WTC11 (cell line): ENCODE measurements around the gene VWF. TPM values are rescaled to one million over a fixed set of nuclear protein-coding genes. Genes with fewer than 3 reads are reported as not detected.

ENCODE experiments used
- ATAC-seq: fragments of 200-7000 bp; cut with Tn5 transposase; 2 replicates; pipeline ENCODE4 v1.10.0; 2021; ENCODE audit warnings: mild to moderate bottlenecking, moderate library complexity
- CTCF ChIA-PET: fragments of 300-600 bp; sonication (Branson Sonifier 250); formaldehyde crosslinking; loops from one replicate; lab custom pipeline; 2021; ENCODE audit warnings: antibody characterized with exemption; lab: Charles Lee
- POLR2A ChIA-PET: fragments of 350-600 bp; sonication (Branson Sonifier 250); formaldehyde crosslinking; loops from one replicate; lab custom pipeline; 2021; ENCODE audit warnings: antibody characterized with exemption; lab: Charles Lee
- DNase-seq: peaks from one replicate; pipeline ENCODE4 v3.0.0; 2021; ENCODE audit warnings: low spot score
- H3K27ac Mint-ChIP-seq: 2 replicates; pipeline ENCODE4 v1.8.0; 2021; ENCODE audit warnings: mixed read lengths
- H3K27me3 Mint-ChIP-seq: 2 replicates; pipeline ENCODE4 v1.8.0; 2021; ENCODE audit warnings: low read depth, mild to moderate bottlenecking, moderate library complexity, mixed read lengths
- H3K36me3 Mint-ChIP-seq: 2 replicates; pipeline ENCODE4 v1.8.0; 2021; ENCODE audit warnings: mixed read lengths
- H3K4me1 Mint-ChIP-seq: 2 replicates; pipeline ENCODE4 v1.8.0; 2022; ENCODE audit warnings: mixed read lengths
- H3K4me3 Mint-ChIP-seq: 2 replicates; pipeline ENCODE4 v1.8.0; 2021; ENCODE audit warnings: mild to moderate bottlenecking, moderate library complexity, mixed read lengths
- H3K9me3 Mint-ChIP-seq: 2 replicates; pipeline ENCODE4 v1.8.0; 2021; ENCODE audit warnings: mixed read lengths
- ELF4 ChIP-seq: sonication (generic); formaldehyde crosslinking; IDR thresholded peaks from 2 replicates; pipeline ENCODE4 v1.8.1; 2022; ENCODE audit warnings: low read depth, mild to moderate bottlenecking, moderate library complexity, missing genetic modification reagents
- EMX1 ChIP-seq: fragments of 250-450 bp; sonication (Bioruptor Pico); IDR thresholded peaks from 2 replicates; pipeline ENCODE4 v1.8.0; 2021; ENCODE audit warnings: mild to moderate bottlenecking
- FOXK1 ChIP-seq: sonication (generic); formaldehyde crosslinking; IDR thresholded peaks from 2 replicates; pipeline ENCODE4 v1.8.0; 2022; ENCODE audit warnings: mild to moderate bottlenecking, moderate library complexity, missing genetic modification reagents
- FOXP1 ChIP-seq: sonication (generic); formaldehyde crosslinking; IDR thresholded peaks from 2 replicates; pipeline ENCODE4 v1.8.0; 2022; ENCODE audit warnings: missing genetic modification reagents, mild to moderate bottlenecking, moderate library complexity, borderline replicate concordance
- IRF2 ChIP-seq: sonication (generic); formaldehyde crosslinking; IDR thresholded peaks from 2 replicates; pipeline ENCODE4 v1.8.0; 2022; ENCODE audit warnings: low read depth, missing genetic modification reagents, borderline replicate concordance
- MYBL2 ChIP-seq: sonication (generic); formaldehyde crosslinking; IDR thresholded peaks from 2 replicates; pipeline ENCODE4 v1.8.1; 2023; ENCODE audit warnings: mild to moderate bottlenecking, moderate library complexity, missing genetic modification reagents
- NR3C1 ChIP-seq: sonication (generic); formaldehyde crosslinking; conservative IDR thresholded peaks from 2 replicates; pipeline ENCODE4 v1.8.1; 2023; ENCODE audit warnings: low read depth, mild to moderate bottlenecking, missing genetic modification reagents
- RORB ChIP-seq: fragments of 250-450 bp; sonication (Bioruptor Pico); IDR thresholded peaks from 2 replicates; pipeline ENCODE4 v1.9.0; 2021; ENCODE audit warnings: mild to moderate bottlenecking
- TCF7 ChIP-seq: sonication (generic); formaldehyde crosslinking; IDR thresholded peaks from 2 replicates; pipeline ENCODE4 v1.8.0; 2022; ENCODE audit warnings: mild to moderate bottlenecking, low read depth, missing genetic modification reagents, moderate library complexity
- TEAD4 ChIP-seq: sonication (generic); formaldehyde crosslinking; IDR thresholded peaks from 2 replicates; pipeline ENCODE4 v1.8.0; 2022; ENCODE audit warnings: mild to moderate bottlenecking, missing genetic modification reagents
- ZBTB21 ChIP-seq: sonication (generic); formaldehyde crosslinking; IDR thresholded peaks from 2 replicates; pipeline ENCODE4 v1.8.1; 2023; ENCODE audit warnings: mild to moderate bottlenecking, missing genetic modification reagents, borderline replicate concordance
- ZNF121 ChIP-seq: sonication (generic); formaldehyde crosslinking; IDR thresholded peaks from 2 replicates; pipeline ENCODE4 v1.8.0; 2023; ENCODE audit warnings: missing genetic modification reagents
- ZNF671 ChIP-seq: fragments of 250-450 bp; sonication (Bioruptor Pico); IDR thresholded peaks from 2 replicates; pipeline ENCODE4 v1.8.0; 2021; ENCODE audit warnings: mild to moderate bottlenecking
- total RNA-seq: library from RNA; stranded (reverse); gene quantifications from 3 replicates; pipeline ENCODE4 v1.2.3, GENCODE V29; 2021
- TF ChIP-seq, protein P1 (sequence below): sonication (generic); formaldehyde crosslinking; IDR thresholded peaks from 2 replicates; pipeline ENCODE4 v1.8.1; 2022; ENCODE audit warnings: low read depth, missing genetic modification reagents, borderline replicate concordance
- TF ChIP-seq, protein P2 (sequence below): fragments of 250-450 bp; sonication (Bioruptor Pico); conservative IDR thresholded peaks from 2 replicates; pipeline ENCODE4 v1.9.0; 2021; ENCODE audit warnings: mild to moderate bottlenecking
- TF ChIP-seq, protein P3 (sequence below): sonication (generic); formaldehyde crosslinking; IDR thresholded peaks from 2 replicates; pipeline ENCODE4 v1.8.1; 2022; ENCODE audit warnings: mild to moderate bottlenecking, missing genetic modification reagents, moderate library complexity, borderline replicate concordance
- TF ChIP-seq, protein P4 (sequence below): fragments of 250-450 bp; sonication (Bioruptor Pico); IDR thresholded peaks from 2 replicates; pipeline ENCODE4 v1.9.0; 2021; ENCODE audit warnings: moderate library complexity, mild to moderate bottlenecking, inconsistent platforms, borderline replicate concordance
- TF ChIP-seq, protein P5 (sequence below): sonication (generic); formaldehyde crosslinking; IDR thresholded peaks from 2 replicates; pipeline ENCODE4 v1.8.1; 2023; ENCODE audit warnings: mild to moderate bottlenecking, missing genetic modification reagents, borderline replicate concordance
- TF ChIP-seq, protein P6 (sequence below): sonication (generic); formaldehyde crosslinking; IDR thresholded peaks from 2 replicates; pipeline ENCODE4 v1.8.0; 2022; ENCODE audit warnings: missing genetic modification reagents
- TF ChIP-seq, protein P7 (sequence below): sonication (generic); formaldehyde crosslinking; IDR thresholded peaks from 2 replicates; pipeline ENCODE4 v1.8.0; 2022; ENCODE audit warnings: mild to moderate bottlenecking, missing genetic modification reagents

Gene VWF
- total RNA-seq, 1 experiment from 2014 or later: 0.48 TPM

DNA sequence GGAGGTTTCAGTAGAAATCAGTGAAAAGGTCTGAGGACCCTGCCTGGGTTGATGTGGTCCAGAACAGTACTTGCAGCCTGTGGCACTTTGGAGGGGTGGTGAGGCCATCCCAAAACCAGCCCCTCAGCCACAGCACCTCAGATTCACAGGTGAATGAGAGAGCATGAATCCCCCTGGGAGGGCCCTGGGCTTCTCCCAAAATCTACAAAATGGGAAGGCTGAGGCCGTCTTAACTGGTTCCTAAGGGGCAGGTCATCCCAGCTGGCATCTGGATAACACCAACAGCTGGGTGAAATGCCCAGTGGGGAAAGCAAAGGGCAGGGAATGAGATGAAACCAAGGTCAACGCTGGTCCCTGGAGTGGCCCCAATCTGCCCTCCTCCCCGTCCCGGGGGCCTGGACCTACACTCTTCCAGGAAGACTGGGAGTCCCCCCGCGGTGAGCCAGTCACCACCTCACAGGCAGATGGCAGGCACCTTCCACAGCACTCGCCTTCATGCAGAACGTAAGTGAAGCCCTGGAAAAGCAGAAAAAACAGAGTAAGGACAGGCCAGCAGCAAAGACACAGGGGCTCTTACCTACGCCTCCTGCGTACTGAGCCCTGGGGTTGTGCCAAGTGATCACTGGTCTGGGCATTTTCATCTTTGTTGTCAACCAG, 153.1 kb downstream of the VWF start:
- Mint-ChIP-seq H3K9me3 (no peaks in the 10 kb centered on the region), H3K27me3 (peaks cover 3% of the 10 kb centered on the region; the same call in 1 of the 2 replicates), H3K36me3 (no peaks in the 10 kb centered on the region), H3K27ac (no peak overlapping the region), H3K4me3 (no peak overlapping the region), H3K4me1 (peaks cover 3% of the 10 kb centered on the region)
- ChIA-PET CTCF (interaction anchor here (1.5 to 3.8 kb wide), 2 partner anchors 17 to 67 kb away, joined by 3 to 17 read pairs; no protein-coding TSS in a partner anchor), POLR2A (no interaction called here)
- TF ChIP-seq, protein P1, sequence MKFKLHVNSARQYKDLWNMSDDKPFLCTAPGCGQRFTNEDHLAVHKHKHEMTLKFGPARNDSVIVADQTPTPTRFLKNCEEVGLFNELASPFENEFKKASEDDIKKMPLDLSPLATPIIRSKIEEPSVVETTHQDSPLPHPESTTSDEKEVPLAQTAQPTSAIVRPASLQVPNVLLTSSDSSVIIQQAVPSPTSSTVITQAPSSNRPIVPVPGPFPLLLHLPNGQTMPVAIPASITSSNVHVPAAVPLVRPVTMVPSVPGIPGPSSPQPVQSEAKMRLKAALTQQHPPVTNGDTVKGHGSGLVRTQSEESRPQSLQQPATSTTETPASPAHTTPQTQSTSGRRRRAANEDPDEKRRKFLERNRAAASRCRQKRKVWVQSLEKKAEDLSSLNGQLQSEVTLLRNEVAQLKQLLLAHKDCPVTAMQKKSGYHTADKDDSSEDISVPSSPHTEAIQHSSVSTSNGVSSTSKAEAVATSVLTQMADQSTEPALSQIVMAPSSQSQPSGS (CRISPR knock-in tag): no peak
- TF ChIP-seq, protein P2, sequence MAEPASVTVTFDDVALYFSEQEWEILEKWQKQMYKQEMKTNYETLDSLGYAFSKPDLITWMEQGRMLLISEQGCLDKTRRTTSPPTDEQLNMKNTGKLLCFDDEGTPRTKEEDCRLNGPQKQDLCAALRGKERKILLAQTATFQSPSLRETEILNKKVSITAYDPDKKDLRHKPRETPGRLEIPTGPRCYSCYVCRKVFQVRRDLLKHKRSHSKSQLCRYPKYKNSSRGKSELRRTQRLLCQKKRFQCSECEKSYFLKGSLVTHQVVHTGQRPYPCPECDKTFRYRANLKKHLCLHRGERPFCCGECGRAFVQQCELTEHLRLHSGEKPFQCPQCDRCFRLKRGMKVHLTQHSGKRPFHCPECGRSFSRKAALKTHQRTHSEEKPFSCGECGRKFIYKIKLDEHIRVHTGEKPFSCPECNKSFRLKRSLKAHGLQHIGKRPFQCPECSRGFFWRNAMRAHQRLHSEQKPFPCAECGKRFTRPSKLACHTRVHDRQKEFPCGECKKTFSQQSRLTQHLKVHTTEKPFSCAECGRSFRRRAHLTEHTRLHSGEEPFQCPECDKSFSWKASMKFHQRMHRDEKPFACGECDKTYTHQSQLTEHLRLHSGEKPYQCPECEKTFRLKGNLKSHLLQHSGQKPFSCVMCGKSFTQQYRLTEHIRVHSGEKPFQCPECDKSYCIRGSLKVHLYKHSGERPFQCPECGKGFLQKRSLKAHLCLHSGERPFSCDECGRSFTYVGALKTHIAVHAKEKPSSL (CRISPR knock-in tag): no peak
- TF ChIP-seq EMX1 (CRISPR knock-in tag) (no peak), ELF4 (no peak), IRF2 (no peak)
- TF ChIP-seq, protein P3, sequence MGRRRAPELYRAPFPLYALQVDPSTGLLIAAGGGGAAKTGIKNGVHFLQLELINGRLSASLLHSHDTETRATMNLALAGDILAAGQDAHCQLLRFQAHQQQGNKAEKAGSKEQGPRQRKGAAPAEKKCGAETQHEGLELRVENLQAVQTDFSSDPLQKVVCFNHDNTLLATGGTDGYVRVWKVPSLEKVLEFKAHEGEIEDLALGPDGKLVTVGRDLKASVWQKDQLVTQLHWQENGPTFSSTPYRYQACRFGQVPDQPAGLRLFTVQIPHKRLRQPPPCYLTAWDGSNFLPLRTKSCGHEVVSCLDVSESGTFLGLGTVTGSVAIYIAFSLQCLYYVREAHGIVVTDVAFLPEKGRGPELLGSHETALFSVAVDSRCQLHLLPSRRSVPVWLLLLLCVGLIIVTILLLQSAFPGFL (CRISPR knock-in tag): no peak
- ATAC-seq: no peak
- DNase-seq: no peak

DNA sequence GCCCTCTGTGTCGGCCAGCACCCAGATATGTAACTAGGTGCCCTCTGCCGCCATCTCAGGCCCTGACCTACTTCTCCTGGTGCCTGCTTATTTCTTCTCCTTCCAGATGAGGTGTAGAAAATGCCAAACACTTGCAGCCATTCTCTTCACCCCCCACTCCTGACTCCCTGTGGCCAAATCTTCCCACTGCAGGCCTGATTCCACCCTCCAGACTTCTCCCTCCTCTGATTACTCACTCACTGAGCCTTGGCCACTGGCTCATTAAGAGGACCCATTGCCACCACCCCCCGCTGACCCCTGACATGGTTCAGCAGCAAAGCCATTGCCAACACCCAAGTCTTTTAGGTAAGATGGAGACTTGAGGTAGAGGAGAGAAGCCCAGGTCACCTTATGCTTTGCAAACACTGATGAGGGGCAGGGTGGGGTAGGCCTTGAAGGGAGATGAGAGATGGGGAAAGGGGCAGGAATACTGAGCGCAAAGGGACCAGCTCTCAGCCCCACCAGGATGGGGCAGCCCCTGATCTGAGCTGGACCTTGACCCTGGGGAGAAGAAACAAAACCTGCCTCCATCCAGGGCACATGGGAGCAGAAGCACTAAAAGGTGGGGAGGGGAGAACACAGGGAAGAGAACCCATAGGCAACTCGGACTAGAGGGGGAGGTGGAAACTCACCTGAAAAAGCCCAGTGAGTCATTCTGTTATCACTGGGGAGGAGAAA, 154.3 kb downstream of the VWF start:
- CTCF ChIA-PET: interaction anchor here (1.3 to 1.5 kb wide), 3 partner anchors 19 to 68 kb away, joined by 3 to 15 read pairs (median 8); no protein-coding TSS in a partner anchor
- peaks cover 6% of the 10 kb centered on the region; the same call in 1 of the 2 replicates for H3K27me3 Mint-ChIP-seq
- no peaks in the 10 kb centered on the region for H3K36me3 Mint-ChIP-seq
- ATAC-seq: no peak
- H3K4me3 Mint-ChIP-seq: no peak overlapping the region
- H3K4me1 Mint-ChIP-seq: peaks cover 15% of the 10 kb centered on the region
- H3K9me3 Mint-ChIP-seq: no peaks in the 10 kb centered on the region
- no peak overlapping the region for H3K27ac Mint-ChIP-seq
- DNase-seq: no peak
- POLR2A ChIA-PET: no interaction called here
- TF ChIP-seq, protein P4, sequence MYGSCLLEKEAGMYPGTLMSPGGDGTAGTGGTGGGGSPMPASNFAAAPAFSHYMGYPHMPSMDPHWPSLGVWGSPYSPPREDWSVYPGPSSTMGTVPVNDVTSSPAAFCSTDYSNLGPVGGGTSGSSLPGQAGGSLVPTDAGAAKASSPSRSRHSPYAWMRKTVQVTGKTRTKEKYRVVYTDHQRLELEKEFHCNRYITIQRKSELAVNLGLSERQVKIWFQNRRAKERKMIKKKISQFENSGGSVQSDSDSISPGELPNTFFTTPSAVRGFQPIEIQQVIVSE: no peak
- TF ChIP-seq TCF7 (CRISPR knock-in tag): no peak
- no peak for TF ChIP-seq RORB
- no peak for TF ChIP-seq TEAD4 (CRISPR knock-in tag)
- TF ChIP-seq ZNF121: no peak
- no peak for TF ChIP-seq ZBTB21 (CRISPR knock-in tag)
- no peak for TF ChIP-seq FOXP1 (CRISPR knock-in tag)
- TF ChIP-seq, protein P5, sequence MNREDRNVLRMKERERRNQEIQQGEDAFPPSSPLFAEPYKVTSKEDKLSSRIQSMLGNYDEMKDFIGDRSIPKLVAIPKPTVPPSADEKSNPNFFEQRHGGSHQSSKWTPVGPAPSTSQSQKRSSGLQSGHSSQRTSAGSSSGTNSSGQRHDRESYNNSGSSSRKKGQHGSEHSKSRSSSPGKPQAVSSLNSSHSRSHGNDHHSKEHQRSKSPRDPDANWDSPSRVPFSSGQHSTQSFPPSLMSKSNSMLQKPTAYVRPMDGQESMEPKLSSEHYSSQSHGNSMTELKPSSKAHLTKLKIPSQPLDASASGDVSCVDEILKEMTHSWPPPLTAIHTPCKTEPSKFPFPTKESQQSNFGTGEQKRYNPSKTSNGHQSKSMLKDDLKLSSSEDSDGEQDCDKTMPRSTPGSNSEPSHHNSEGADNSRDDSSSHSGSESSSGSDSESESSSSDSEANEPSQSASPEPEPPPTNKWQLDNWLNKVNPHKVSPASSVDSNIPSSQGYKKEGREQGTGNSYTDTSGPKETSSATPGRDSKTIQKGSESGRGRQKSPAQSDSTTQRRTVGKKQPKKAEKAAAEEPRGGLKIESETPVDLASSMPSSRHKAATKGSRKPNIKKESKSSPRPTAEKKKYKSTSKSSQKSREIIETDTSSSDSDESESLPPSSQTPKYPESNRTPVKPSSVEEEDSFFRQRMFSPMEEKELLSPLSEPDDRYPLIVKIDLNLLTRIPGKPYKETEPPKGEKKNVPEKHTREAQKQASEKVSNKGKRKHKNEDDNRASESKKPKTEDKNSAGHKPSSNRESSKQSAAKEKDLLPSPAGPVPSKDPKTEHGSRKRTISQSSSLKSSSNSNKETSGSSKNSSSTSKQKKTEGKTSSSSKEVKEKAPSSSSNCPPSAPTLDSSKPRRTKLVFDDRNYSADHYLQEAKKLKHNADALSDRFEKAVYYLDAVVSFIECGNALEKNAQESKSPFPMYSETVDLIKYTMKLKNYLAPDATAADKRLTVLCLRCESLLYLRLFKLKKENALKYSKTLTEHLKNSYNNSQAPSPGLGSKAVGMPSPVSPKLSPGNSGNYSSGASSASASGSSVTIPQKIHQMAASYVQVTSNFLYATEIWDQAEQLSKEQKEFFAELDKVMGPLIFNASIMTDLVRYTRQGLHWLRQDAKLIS (CRISPR knock-in tag): no peak
- TF ChIP-seq, protein P6, sequence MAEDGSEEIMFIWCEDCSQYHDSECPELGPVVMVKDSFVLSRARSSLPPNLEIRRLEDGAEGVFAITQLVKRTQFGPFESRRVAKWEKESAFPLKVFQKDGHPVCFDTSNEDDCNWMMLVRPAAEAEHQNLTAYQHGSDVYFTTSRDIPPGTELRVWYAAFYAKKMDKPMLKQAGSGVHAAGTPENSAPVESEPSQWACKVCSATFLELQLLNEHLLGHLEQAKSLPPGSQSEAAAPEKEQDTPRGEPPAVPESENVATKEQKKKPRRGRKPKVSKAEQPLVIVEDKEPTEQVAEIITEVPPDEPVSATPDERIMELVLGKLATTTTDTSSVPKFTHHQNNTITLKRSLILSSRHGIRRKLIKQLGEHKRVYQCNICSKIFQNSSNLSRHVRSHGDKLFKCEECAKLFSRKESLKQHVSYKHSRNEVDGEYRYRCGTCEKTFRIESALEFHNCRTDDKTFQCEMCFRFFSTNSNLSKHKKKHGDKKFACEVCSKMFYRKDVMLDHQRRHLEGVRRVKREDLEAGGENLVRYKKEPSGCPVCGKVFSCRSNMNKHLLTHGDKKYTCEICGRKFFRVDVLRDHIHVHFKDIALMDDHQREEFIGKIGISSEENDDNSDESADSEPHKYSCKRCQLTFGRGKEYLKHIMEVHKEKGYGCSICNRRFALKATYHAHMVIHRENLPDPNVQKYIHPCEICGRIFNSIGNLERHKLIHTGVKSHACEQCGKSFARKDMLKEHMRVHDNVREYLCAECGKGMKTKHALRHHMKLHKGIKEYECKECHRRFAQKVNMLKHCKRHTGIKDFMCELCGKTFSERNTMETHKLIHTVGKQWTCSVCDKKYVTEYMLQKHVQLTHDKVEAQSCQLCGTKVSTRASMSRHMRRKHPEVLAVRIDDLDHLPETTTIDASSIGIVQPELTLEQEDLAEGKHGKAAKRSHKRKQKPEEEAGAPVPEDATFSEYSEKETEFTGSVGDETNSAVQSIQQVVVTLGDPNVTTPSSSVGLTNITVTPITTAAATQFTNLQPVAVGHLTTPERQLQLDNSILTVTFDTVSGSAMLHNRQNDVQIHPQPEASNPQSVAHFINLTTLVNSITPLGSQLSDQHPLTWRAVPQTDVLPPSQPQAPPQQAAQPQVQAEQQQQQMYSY: no peak
- TF ChIP-seq, protein P7, sequence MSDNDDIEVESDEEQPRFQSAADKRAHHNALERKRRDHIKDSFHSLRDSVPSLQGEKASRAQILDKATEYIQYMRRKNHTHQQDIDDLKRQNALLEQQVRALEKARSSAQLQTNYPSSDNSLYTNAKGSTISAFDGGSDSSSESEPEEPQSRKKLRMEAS (CRISPR knock-in tag): no peak
- TF ChIP-seq FOXK1 (CRISPR knock-in tag): no peak
- no peak for TF ChIP-seq MYBL2 (CRISPR knock-in tag)
- no peak for TF ChIP-seq NR3C1
- no peak for TF ChIP-seq ZNF671
